ENCODE data around the gene GCHFR.

Gene GCHFR

DNA sequence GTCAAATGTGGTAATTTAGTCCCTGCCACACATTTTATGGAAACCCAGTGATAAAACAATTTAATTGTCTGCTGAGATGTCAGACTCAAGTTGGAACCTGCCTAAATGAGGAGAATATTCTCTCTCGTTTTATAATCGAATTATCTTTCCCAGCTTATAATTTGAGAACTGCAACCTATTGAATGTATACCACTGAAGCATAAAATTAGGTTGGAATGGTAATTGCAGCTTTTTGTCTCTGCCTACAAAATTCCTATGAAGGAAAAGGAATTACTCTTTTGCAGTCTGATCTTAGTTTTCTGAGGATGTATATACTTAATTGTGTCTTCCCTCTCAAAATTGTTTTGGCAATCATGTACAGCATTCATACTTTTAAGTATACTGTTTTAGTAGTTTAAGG is 39.9 kb upstream of the GCHFR start:
- peaks cover 15% of the 10 kb centered on the region for H3F3A ChIP-seq (ENCODE audit: control insufficient read depth, insufficient read depth)

GRCh38 chr15:40731034-40731433 is 32.8 kb upstream of the GCHFR start:
- Histone ChIP-seq H3K4me3 (ENCODE audit: low read length) (no peak overlapping the region), H3K27me3 (ENCODE audit: control insufficient read depth, low read length) (no peaks in the 10 kb centered on the region), H3K4me1 (ENCODE audit: control insufficient read depth, low read length) (no peaks in the 10 kb centered on the region), H3K79me2 (ENCODE audit: control insufficient read depth, low read length) (no peaks in the 10 kb centered on the region), H3F3A (ENCODE audit: control insufficient read depth, insufficient read depth) (no peaks in the 10 kb centered on the region), H3K36me3 (ENCODE audit: control insufficient read depth, low read length) (peaks cover 79% of the 10 kb centered on the region), H3K9me2 (replicated peaks; ENCODE audit: control insufficient read depth, low read length) (no peaks in the 10 kb centered on the region), H3K27ac (ENCODE audit: low read depth, low read length) (no peak overlapping the region), H4K20me1 (ENCODE audit: control insufficient read depth, insufficient read depth, low read depth, low read length) (no peaks in the 10 kb centered on the region), H3K4me2 (ENCODE audit: low read length) (no peak overlapping the region), H3K9me3 (ENCODE audit: control insufficient read depth, insufficient read depth, low read length) (no peaks in the 10 kb centered on the region)
- TF ChIP-seq EZH2phosphoT487 (IDR thresholded peaks at IDR 0.05; ENCODE audit: borderline replicate concordance, low read length) (no peak), CTCF (IDR thresholded peaks at IDR 0.05; ENCODE audit: low read depth, low read length, poor library complexity, severe bottlenecking) (no peak)

More for the DNA sequence above, 39.9 kb upstream of the GCHFR start:
- H3K4me1 ChIP-seq (ENCODE audit: control insufficient read depth, low read length): no peaks in the 10 kb centered on the region
- H3K27me3 ChIP-seq (ENCODE audit: control insufficient read depth, low read length): no peaks in the 10 kb centered on the region
- H3K4me3 ChIP-seq (ENCODE audit: low read length): no peak overlapping the region
- H3K9me3 ChIP-seq (ENCODE audit: control insufficient read depth, insufficient read depth, low read length): no peaks in the 10 kb centered on the region
- no peak overlapping the region for H3K4me2 ChIP-seq (ENCODE audit: low read length)
- TF ChIP-seq CTCF (IDR thresholded peaks at IDR 0.05; ENCODE audit: low read depth, low read length, poor library complexity, severe bottlenecking) (no peak), EZH2phosphoT487 (IDR thresholded peaks at IDR 0.05; ENCODE audit: borderline replicate concordance, low read length) (no peak)
- H3K36me3 ChIP-seq (ENCODE audit: control insufficient read depth, low read length): peaks cover 82% of the 10 kb centered on the region
- H3K79me2 ChIP-seq (ENCODE audit: control insufficient read depth, low read length): no peaks in the 10 kb centered on the region
- peaks cover 3% of the 10 kb centered on the region; the same call in 1 of the 2 replicates for H4K20me1 ChIP-seq (ENCODE audit: control insufficient read depth, insufficient read depth, low read depth, low read length)
- no peak overlapping the region for H3K27ac ChIP-seq (ENCODE audit: low read depth, low read length)
- no peaks in the 10 kb centered on the region for H3K9me2 ChIP-seq (replicated peaks; ENCODE audit: control insufficient read depth, low read length)

- H3F3A ChIP-seq (ENCODE audit: control insufficient read depth, insufficient read depth): peaks cover 4% of the 10 kb centered on the region; the same call in 1 of the 2 replicates
- H3K9me2 ChIP-seq (replicated peaks; ENCODE audit: control insufficient read depth, low read length): no peaks in the 10 kb centered on the region
- H4K20me1 ChIP-seq (ENCODE audit: control insufficient read depth, insufficient read depth, low read depth, low read length): no peaks in the 10 kb centered on the region
- TF ChIP-seq EZH2phosphoT487 (IDR thresholded peaks at IDR 0.05; ENCODE audit: borderline replicate concordance, low read length): no peak
- H3K27ac ChIP-seq (ENCODE audit: low read depth, low read length): no peak overlapping the region
- no peak overlapping the region for H3K4me2 ChIP-seq (ENCODE audit: low read length)
- peaks cover 92% of the 10 kb centered on the region for H3K36me3 ChIP-seq (ENCODE audit: control insufficient read depth, low read length)
- no peaks in the 10 kb centered on the region for H3K4me1 ChIP-seq (ENCODE audit: control insufficient read depth, low read length)
- H3K9me3 ChIP-seq (ENCODE audit: control insufficient read depth, insufficient read depth, low read length): no peaks in the 10 kb centered on the region
- H3K4me3 ChIP-seq (ENCODE audit: low read length): no peak overlapping the region
- no peaks in the 10 kb centered on the region for H3K79me2 ChIP-seq (ENCODE audit: control insufficient read depth, low read length)
- H3K27me3 ChIP-seq (ENCODE audit: control insufficient read depth, low read length): no peaks in the 10 kb centered on the region
These were observed 27.3 kb upstream of the GCHFR start for GRCh38 chr15:40736575-40736974.

DNA sequence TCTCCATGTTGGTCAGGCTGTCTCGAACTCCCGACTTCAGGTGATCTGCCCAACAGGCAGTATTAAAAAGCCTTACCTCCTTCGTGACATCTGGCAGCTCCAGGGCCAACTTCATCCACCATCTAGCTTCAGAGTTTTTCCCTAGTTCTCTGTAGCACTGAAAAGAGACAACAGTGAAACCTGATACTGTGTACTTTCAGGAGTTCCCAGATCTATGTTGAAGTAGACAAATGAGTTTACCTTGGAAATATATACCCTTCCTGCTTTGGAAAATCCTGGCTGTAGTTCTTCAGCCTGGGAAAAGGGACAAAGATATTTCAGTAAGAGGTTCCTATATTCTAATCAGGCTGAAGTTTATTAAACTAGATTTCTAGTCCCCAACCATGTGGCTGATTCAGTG is 26.8 kb upstream of the GCHFR start:
- H3K27me3 ChIP-seq (ENCODE audit: control insufficient read depth, low read length): no peaks in the 10 kb centered on the region
- H3K4me3 ChIP-seq (ENCODE audit: low read length): no peak overlapping the region
- no peak overlapping the region for H3K4me2 ChIP-seq (ENCODE audit: low read length)
- H3K9me2 ChIP-seq (replicated peaks; ENCODE audit: control insufficient read depth, low read length): no peaks in the 10 kb centered on the region
- H3K79me2 ChIP-seq (ENCODE audit: control insufficient read depth, low read length): no peaks in the 10 kb centered on the region
- no peak overlapping the region for H3K27ac ChIP-seq (ENCODE audit: low read depth, low read length)
- TF ChIP-seq CTCF (IDR thresholded peaks at IDR 0.05; ENCODE audit: low read depth, low read length, poor library complexity, severe bottlenecking): no peak
- TF ChIP-seq EZH2phosphoT487 (IDR thresholded peaks at IDR 0.05; ENCODE audit: borderline replicate concordance, low read length): no peak
- H3K4me1 ChIP-seq (ENCODE audit: control insufficient read depth, low read length): no peaks in the 10 kb centered on the region
- H4K20me1 ChIP-seq (ENCODE audit: control insufficient read depth, insufficient read depth, low read depth, low read length): no peaks in the 10 kb centered on the region
- H3F3A ChIP-seq (ENCODE audit: control insufficient read depth, insufficient read depth): peaks cover 4% of the 10 kb centered on the region; the same call in 1 of the 2 replicates
- peaks cover 88% of the 10 kb centered on the region for H3K36me3 ChIP-seq (ENCODE audit: control insufficient read depth, low read length)
- H3K9me3 ChIP-seq (ENCODE audit: control insufficient read depth, insufficient read depth, low read length): no peaks in the 10 kb centered on the region
